OCI-LY1 (cell line): ENCODE measurements around the gene ST3GAL3.

Experiments used
- CTCF ChIP-seq: fragments of 200-600 bp; sonication (generic), shearing (Covaris generic); IDR thresholded peaks from 2 replicates; pipeline ENCODE4 v1.5.1; 2017; ENCODE audit warnings: mild to moderate bottlenecking, antibody characterized with exemption, low read length, moderate library complexity, mixed read lengths
- EZH2 ChIP-seq: fragments of 200-600 bp; sonication (generic), shearing (Covaris generic); IDR thresholded peaks from 2 replicates; pipeline ENCODE4 v1.8.0; 2017; ENCODE audit warnings: borderline replicate concordance, mixed run types, mild to moderate bottlenecking, antibody characterized with exemption, low read length, moderate library complexity, mixed read lengths

- TF ChIP-seq EZH2 (no peak), CTCF (no peak)
These were observed 47.0 kb upstream of the ST3GAL3 start for GRCh38 chr1:43660355-43660754.
